ENCODE measurements around the gene DNAJC6. TPM values are rescaled to one million over a fixed set of nuclear protein-coding genes. Genes with fewer than 3 reads are reported as not detected.

The DNAJC6 gene
- total RNA-seq, 1 experiment from 2014 or later = 3.1 TPM

DNA sequence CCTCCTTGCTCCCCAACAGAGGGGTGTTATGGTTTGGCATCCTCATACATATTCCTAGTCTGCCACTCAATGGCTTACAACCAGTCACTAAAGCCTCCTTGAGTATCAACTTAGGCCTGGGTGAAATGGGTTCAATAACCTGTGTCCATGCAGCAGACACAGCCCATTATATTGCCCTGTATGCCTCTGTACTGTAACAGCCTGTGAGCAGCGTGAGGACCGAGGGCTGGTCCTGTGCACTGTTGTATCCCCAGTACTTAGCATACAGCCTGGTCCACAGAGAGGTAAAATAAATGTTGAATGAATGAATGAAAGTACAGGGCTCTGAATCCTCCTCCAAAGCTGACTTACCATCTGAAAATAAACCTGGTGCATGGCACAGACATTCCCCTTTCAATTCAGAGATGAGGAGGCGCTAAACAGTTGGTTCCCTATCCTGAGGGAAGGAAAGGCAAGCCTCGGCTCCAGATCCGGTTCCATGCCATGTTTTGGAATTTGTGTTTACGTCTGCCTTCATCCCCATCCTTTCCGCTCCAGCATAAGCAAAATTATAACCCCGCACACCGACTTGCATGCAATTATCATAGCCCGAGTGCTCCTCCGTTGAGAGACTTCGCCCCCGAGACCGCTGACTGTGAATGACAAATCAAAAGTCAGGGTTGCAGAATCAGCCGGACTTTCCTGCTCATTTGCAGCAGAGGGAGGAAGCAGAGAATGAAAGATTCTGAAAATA, 45.0 kb upstream of the DNAJC6 start:
- BruUV-seq (replicated peaks) = no TSS peak

DNA sequence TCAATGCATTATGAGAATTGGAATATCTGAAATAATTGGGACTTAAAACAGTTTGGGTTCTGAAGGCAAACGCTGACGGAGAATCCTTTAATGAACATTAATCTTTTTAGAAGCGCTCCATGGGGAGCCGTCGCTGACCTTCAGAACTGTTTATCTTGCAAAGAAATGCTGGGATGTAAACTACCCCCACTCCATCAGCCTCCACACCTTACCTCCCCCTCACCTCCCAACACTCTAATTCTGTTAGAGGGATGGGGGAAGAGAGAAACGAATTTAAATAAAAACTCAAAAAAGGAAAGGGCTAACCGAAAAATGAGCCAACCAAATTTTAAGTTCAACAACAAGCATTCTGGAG, 44.1 kb upstream of the DNAJC6 start:
- H3K4me3 Mint-ChIP-seq (ENCODE audit: low read depth, unreplicated experiment) = peak overlapping the region; percentile 82
- no peak for TF ChIP-seq CTCF (IDR thresholded peaks at IDR 0.05; ENCODE audit: unreplicated experiment)
- no peak for DNase-seq
- H3K27me3 Mint-ChIP-seq (ENCODE audit: unreplicated experiment) = no peaks in the 10 kb centered on the region
- BruUV-seq (replicated peaks) = no TSS peak
- peaks cover 8% of the 10 kb centered on the region for H3K36me3 Mint-ChIP-seq (ENCODE audit: insufficient read depth, unreplicated experiment)
- H3K27ac Mint-ChIP-seq (ENCODE audit: unreplicated experiment) = peak overlapping the region; percentile 87
- no peaks in the 10 kb centered on the region for H3K9me3 Mint-ChIP-seq (ENCODE audit: low read depth, unreplicated experiment)
- CTCF ChIA-PET = interaction anchor here (0.8 to 1.4 kb wide), 3 partner anchors 35 to 422 kb away, joined by 3 to 6 read pairs (median 3); no protein-coding TSS in a partner anchor
- intact Hi-C loops (cut with micrococcal nuclease; ENCODE audit: unreplicated experiment) = loop anchor here (5.0 kb wide), 1 partner anchor 157 kb away; the partner anchor contains the start of genes LEPR and LEPROT
- peaks cover 12% of the 10 kb centered on the region for H3K4me1 Mint-ChIP-seq (ENCODE audit: low read depth, unreplicated experiment)

More for the DNA sequence above, 45.0 kb upstream of the DNAJC6 start:
- no peaks in the 10 kb centered on the region for H3K9me3 Mint-ChIP-seq (ENCODE audit: low read depth, unreplicated experiment)
- no peak for DNase-seq
- intact Hi-C loops (cut with micrococcal nuclease; ENCODE audit: unreplicated experiment) = no loop called here
- TF ChIP-seq CTCF (IDR thresholded peaks at IDR 0.05; ENCODE audit: unreplicated experiment) = no peak
- peaks cover 12% of the 10 kb centered on the region for H3K4me1 Mint-ChIP-seq (ENCODE audit: low read depth, unreplicated experiment)
- peaks cover 8% of the 10 kb centered on the region for H3K36me3 Mint-ChIP-seq (ENCODE audit: insufficient read depth, unreplicated experiment)
- CTCF ChIA-PET = interaction anchor here (0.5 to 1.1 kb wide), 3 partner anchors 35 to 159 kb away, joined by 3 to 4 read pairs (median 3); no protein-coding TSS in a partner anchor
- no peak overlapping the region for H3K27ac Mint-ChIP-seq (ENCODE audit: unreplicated experiment)
- H3K27me3 Mint-ChIP-seq (ENCODE audit: unreplicated experiment) = no peaks in the 10 kb centered on the region
- H3K4me3 Mint-ChIP-seq (ENCODE audit: low read depth, unreplicated experiment) = no peak overlapping the region

DNA sequence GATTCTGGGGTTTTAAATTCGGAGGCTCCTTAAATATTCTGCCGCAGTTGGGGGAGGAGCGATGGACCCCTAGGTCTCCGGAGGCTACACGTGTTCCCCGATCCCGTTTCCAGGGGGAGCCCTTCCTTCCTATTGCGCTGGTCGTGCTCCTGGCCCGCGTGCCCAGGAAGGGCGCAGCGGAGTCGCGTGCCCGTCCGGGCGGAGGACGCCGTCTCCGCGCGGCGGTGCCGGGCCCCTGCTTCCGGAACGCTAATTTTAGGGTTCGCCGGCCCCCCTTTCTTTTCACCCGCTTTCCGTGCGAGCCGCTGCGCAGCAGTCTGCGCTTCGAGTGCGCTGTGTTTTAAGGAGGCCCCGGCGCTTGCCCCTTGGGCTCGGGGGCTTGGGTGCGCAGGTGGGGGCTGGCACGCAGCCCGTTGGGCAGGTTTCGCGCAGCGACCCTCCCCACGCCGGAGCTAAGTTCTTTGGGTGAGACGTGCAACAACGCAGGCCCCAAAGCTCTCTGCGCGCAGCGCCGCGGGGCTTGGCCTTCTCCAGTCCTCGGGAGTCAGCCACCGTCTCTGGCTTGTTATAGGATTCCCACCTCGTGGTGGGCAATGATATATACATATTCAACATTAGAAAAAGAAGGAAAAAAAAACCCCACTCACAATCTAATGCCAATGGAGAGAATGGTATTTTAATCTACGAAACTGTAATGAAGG, 43.5 kb upstream of the DNAJC6 start:
- H3K4me3 Mint-ChIP-seq (ENCODE audit: low read depth, unreplicated experiment) = peak overlapping the region; percentile 82
- no peaks in the 10 kb centered on the region for H3K27me3 Mint-ChIP-seq (ENCODE audit: unreplicated experiment)
- peaks cover 8% of the 10 kb centered on the region for H3K36me3 Mint-ChIP-seq (ENCODE audit: insufficient read depth, unreplicated experiment)
- CTCF ChIA-PET = interaction anchor here (0.6 to 1.4 kb wide), 4 partner anchors 97 to 1532 kb away, joined by 3 to 6 read pairs (median 3); no protein-coding TSS in a partner anchor
- intact Hi-C loops (cut with micrococcal nuclease; ENCODE audit: unreplicated experiment) = loop anchor here (1.0 to 5.0 kb wide), 2 partner anchors 30 to 156 kb away; partner anchors contain the start of genes LEPR and LEPROT
- BruUV-seq (replicated peaks) = no TSS peak
- peak overlapping the region; percentile 87 for H3K27ac Mint-ChIP-seq (ENCODE audit: unreplicated experiment)
- H3K9me3 Mint-ChIP-seq (ENCODE audit: low read depth, unreplicated experiment) = no peaks in the 10 kb centered on the region
- H3K4me1 Mint-ChIP-seq (ENCODE audit: low read depth, unreplicated experiment) = peaks cover 12% of the 10 kb centered on the region
- peak; percentile 67 for DNase-seq
- no peak for TF ChIP-seq CTCF (IDR thresholded peaks at IDR 0.05; ENCODE audit: unreplicated experiment)

DNA sequence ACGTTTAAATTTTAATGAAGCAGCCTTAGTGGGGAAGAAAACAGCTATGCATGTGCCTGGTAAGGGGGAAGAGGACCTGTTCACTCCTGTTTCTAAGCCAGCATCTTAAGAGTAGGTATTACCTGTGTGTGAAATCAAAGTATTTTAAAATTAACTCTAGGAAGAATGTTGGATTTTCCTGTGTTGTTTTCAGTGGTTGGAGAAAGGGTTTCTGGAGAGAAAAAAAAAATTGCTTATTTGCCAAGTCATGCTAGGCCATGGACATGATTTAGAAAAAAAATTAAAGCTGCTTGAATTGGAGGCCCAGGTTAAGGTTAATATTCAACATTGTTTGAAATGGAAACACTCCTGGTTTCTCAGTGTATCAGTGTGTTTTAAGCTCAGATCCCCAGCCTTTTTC, 42.9 kb upstream of the DNAJC6 start:
- intact Hi-C loops (cut with micrococcal nuclease; ENCODE audit: unreplicated experiment) = loop anchor here (1.0 to 5.0 kb wide), 2 partner anchors 30 to 156 kb away; partner anchors contain the start of genes LEPR and LEPROT
- CTCF ChIA-PET = interaction anchor here (0.7 to 1.4 kb wide), 2 partner anchors 11 to 421 kb away, joined by 4 to 6 read pairs; no protein-coding TSS in a partner anchor
- peak overlapping the region; percentile 87 for H3K27ac Mint-ChIP-seq (ENCODE audit: unreplicated experiment)
- H3K4me1 Mint-ChIP-seq (ENCODE audit: low read depth, unreplicated experiment) = peaks cover 12% of the 10 kb centered on the region
- peaks cover 8% of the 10 kb centered on the region for H3K36me3 Mint-ChIP-seq (ENCODE audit: insufficient read depth, unreplicated experiment)
- no peaks in the 10 kb centered on the region for H3K9me3 Mint-ChIP-seq (ENCODE audit: low read depth, unreplicated experiment)
- BruUV-seq (replicated peaks) = no TSS peak
- TF ChIP-seq CTCF (IDR thresholded peaks at IDR 0.05; ENCODE audit: unreplicated experiment) = no peak
- peak overlapping the region; percentile 82 for H3K4me3 Mint-ChIP-seq (ENCODE audit: low read depth, unreplicated experiment)
- no peaks in the 10 kb centered on the region for H3K27me3 Mint-ChIP-seq (ENCODE audit: unreplicated experiment)
- DNase-seq = no peak

Measured in Calu3 (cell line).